ENCODE data around the gene CTCFL. TPM values are rescaled to one million over a fixed set of nuclear protein-coding genes. Genes with fewer than 3 reads are reported as not detected.
A peak's percentile ranks its signal among the peaks of the same experiment; 100 is the strongest.

CTCFL gene, protein sequence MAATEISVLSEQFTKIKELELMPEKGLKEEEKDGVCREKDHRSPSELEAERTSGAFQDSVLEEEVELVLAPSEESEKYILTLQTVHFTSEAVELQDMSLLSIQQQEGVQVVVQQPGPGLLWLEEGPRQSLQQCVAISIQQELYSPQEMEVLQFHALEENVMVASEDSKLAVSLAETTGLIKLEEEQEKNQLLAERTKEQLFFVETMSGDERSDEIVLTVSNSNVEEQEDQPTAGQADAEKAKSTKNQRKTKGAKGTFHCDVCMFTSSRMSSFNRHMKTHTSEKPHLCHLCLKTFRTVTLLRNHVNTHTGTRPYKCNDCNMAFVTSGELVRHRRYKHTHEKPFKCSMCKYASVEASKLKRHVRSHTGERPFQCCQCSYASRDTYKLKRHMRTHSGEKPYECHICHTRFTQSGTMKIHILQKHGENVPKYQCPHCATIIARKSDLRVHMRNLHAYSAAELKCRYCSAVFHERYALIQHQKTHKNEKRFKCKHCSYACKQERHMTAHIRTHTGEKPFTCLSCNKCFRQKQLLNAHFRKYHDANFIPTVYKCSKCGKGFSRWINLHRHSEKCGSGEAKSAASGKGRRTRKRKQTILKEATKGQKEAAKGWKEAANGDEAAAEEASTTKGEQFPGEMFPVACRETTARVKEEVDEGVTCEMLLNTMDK
- not detected for polyA plus RNA-seq (2012; ENCODE audit: insufficient read length, low read depth)

DNA sequence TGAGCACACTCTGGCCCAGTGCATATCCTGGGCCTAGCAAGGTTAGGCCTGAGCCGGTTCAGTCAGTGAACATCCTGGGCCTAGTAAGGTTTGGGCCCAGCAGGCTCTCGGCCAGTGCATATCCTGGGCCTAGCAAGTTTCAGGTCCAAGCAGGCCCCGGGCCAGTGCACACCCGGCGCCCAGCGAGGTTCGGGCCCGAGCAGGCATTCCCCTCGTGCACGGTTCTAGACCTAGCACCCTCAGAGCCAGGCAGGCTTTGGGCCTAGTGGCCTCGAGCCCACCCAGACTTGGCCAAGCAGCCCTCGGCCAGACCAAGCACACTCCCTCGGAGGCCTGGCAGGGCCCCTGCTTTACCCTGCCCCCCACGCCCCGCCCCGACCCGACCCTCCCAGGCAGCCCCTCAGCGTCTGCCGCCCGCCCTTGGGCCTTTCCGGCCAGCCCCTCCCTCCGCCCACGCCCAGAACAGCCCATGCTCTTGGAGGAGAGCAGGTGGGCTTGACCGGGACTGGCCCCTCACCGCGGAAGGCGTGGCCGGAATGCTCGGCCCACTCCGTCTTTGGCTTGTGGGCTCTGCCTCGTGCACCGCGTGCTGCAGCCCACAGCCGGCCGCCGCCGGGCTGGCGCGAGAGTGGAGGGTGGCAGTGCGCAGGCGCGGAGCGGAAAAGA lies at the start of gene CTCFL:
TSS of gene CTCFL (minus strand) at position 630 of the 666 bp plus-strand sequence. CDS start 935 bp downstream, outside the sequence.
- TF ChIP-seq, protein P1, sequence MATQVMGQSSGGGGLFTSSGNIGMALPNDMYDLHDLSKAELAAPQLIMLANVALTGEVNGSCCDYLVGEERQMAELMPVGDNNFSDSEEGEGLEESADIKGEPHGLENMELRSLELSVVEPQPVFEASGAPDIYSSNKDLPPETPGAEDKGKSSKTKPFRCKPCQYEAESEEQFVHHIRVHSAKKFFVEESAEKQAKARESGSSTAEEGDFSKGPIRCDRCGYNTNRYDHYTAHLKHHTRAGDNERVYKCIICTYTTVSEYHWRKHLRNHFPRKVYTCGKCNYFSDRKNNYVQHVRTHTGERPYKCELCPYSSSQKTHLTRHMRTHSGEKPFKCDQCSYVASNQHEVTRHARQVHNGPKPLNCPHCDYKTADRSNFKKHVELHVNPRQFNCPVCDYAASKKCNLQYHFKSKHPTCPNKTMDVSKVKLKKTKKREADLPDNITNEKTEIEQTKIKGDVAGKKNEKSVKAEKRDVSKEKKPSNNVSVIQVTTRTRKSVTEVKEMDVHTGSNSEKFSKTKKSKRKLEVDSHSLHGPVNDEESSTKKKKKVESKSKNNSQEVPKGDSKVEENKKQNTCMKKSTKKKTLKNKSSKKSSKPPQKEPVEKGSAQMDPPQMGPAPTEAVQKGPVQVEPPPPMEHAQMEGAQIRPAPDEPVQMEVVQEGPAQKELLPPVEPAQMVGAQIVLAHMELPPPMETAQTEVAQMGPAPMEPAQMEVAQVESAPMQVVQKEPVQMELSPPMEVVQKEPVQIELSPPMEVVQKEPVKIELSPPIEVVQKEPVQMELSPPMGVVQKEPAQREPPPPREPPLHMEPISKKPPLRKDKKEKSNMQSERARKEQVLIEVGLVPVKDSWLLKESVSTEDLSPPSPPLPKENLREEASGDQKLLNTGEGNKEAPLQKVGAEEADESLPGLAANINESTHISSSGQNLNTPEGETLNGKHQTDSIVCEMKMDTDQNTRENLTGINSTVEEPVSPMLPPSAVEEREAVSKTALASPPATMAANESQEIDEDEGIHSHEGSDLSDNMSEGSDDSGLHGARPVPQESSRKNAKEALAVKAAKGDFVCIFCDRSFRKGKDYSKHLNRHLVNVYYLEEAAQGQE (IDR thresholded peaks at IDR 0.05; ENCODE audit: insufficient read depth in 1 of 2, low read depth in 2 of 2, low read length in 2 of 2): no peak
- TF ChIP-seq FOXP2 (optimal IDR thresholded peaks at IDR 0.05; ENCODE audit: borderline replicate concordance, extremely low read depth, extremely low read length, insufficient read depth) (no peak), POLR2AphosphoS5 (IDR thresholded peaks at IDR 0.05; ENCODE audit: low read depth, low read length) (no peak), SIN3A (IDR thresholded peaks at IDR 0.05; ENCODE audit: borderline replicate concordance, insufficient read depth, low read length) (no peak)

DNA sequence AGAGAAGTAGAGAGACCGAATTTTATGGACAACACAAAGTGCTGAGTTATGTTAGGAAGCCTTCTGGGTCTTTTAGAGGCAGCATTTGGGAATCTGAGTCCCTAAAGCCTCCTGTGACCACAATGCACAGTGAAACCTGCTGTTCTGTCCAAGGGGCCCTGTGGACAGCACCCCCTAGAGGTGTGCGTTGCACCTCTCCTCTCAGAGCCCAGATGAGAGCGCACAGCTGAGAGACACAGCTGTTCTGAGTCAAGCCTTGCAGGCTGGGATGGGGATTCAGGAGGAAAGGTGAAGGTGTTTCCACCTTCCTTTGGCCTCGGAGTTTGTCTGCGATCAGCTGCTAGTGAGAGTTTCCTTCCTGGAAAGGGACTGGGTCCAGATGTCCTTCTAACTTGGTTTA lies 49.0 kb upstream of the CTCFL start:
- TF ChIP-seq, protein P1 (IDR thresholded peaks at IDR 0.05; ENCODE audit: insufficient read depth in 1 of 2, low read depth in 2 of 2, low read length in 2 of 2): 0 out of 4 replicates have a peak, but pooled peaks of 1 of the 2 experiments have one; percentile 13
- TF ChIP-seq FOXP2 (optimal IDR thresholded peaks at IDR 0.05; ENCODE audit: borderline replicate concordance, extremely low read depth, extremely low read length, insufficient read depth): no peak

DNA sequence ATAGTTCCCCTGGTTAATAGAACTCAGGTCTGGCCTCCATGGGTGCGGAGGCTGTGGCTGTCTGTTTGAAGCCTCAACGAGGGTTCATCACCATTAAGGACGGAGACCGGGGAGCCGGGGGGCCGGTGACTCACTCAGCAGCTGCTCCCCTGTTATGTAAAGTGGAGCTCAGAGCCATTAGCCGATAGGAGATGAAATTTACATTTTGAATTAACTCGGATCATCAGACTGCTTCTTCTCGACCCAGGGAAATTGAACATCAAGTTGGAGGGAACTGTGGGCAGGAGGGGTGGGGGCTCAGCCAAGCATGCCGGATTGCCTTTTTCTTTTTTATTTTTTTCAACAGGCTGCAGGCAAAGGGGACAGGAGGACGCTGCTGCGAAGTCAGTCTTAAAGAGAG lies 48.3 kb upstream of the CTCFL start:
- no peak for TF ChIP-seq TAF1 (IDR thresholded peaks at IDR 0.05; ENCODE audit: borderline replicate concordance, insufficient read depth, low read length)
- TF ChIP-seq POLR2AphosphoS5 (IDR thresholded peaks at IDR 0.05; ENCODE audit: low read depth, low read length): no peak
- TF ChIP-seq FOXP2 (optimal IDR thresholded peaks at IDR 0.05; ENCODE audit: borderline replicate concordance, extremely low read depth, extremely low read length, insufficient read depth): no peak
- TF ChIP-seq, protein P1 (IDR thresholded peaks at IDR 0.05; ENCODE audit: insufficient read depth in 1 of 2, low read depth in 2 of 2, low read length in 2 of 2): no peak
- no peak for TF ChIP-seq SIN3A (IDR thresholded peaks at IDR 0.05; ENCODE audit: borderline replicate concordance, insufficient read depth, low read length)

DNA sequence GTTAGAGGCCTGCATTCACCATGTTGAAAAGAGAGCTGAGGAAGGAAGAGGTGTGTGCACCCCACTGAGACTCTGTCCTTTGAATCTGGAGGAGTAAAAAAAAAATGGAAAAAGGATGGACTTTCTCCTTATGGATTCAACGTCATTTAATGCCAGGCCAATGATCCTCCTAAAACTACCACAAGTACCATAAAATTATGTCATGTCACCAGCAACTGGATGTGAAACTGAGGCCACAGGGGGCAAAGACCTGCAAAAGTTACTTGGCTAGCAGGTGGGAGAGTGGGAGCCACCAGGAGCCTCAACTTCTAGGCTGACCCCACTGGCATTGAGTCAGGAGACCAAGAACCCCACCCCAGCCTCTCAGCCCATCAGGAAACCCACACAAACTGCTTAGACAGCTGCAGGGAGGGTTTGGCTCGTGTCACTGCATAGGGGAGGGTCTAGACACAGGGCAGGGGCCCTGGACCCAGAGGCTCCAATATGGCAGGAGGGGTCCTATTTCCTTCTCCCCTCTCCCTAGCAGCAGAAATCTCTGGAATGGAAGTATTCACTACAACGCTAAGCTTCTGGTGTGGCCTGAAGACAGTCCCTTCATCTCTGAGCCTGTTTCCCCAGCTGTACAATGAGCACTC lies 47.0 kb upstream of the CTCFL start:
- TF ChIP-seq TAF1 (IDR thresholded peaks at IDR 0.05; ENCODE audit: borderline replicate concordance, insufficient read depth, low read length) (no peak), SIN3A (IDR thresholded peaks at IDR 0.05; ENCODE audit: borderline replicate concordance, insufficient read depth, low read length) (no peak), POLR2AphosphoS5 (IDR thresholded peaks at IDR 0.05; ENCODE audit: low read depth, low read length) (no peak), FOXP2 (optimal IDR thresholded peaks at IDR 0.05; ENCODE audit: borderline replicate concordance, extremely low read depth, extremely low read length, insufficient read depth) (no peak)
- TF ChIP-seq, protein P1 (IDR thresholded peaks at IDR 0.05; ENCODE audit: insufficient read depth in 1 of 2, low read depth in 2 of 2, low read length in 2 of 2): no peak

All from PFSK-1 (cell line).